ENCODE data around the gene SPPL2A.

SPPL2A gene

GRCh38 chr15:50764461-50765194, 878 bp downstream of the SPPL2A start:
- peak in 1 of 2 donors; percentile 56 for DNase-seq

GRCh38 chr15:50758712-50759205, 6.7 kb downstream of the SPPL2A start:
- no peak for DNase-seq

- no peak for DNase-seq
Observed at GRCh38 chr15:50753463-50753862, 12.0 kb downstream of the SPPL2A start.

- peak in 1 of 2 donors; percentile 39 for DNase-seq
Observed at GRCh38 chr15:50751394-50751793, 14.1 kb downstream of the SPPL2A start.

- no peak for DNase-seq
Observed at GRCh38 chr15:50750227-50750705, 15.2 kb downstream of the SPPL2A start.

GRCh38 chr15:50747523-50747922, 18.0 kb downstream of the SPPL2A start:
- no peak for DNase-seq

DNA sequence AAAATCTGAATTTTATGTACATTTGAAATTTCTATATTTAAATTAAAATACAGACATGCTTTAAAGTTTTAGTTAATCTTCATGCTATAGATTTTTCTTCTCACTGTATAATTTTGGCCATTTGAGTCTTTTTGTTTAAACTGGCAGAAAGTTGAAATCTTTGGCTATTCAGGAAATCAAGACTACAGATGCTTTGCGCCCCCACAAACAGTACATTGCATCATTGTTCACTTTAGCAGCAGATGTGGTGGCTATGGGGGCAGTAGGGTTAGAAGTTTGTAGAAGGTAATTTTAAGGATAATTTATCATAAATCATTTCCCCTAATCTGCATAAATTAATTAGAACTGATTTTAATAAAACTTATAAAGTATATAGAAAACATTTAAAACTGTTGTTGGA, 20.9 kb downstream of the SPPL2A start:
- DNase-seq = no peak

- DNase-seq = no peak
Observed at GRCh38 chr15:50740955-50741354, 24.6 kb downstream of the SPPL2A start.

DNA sequence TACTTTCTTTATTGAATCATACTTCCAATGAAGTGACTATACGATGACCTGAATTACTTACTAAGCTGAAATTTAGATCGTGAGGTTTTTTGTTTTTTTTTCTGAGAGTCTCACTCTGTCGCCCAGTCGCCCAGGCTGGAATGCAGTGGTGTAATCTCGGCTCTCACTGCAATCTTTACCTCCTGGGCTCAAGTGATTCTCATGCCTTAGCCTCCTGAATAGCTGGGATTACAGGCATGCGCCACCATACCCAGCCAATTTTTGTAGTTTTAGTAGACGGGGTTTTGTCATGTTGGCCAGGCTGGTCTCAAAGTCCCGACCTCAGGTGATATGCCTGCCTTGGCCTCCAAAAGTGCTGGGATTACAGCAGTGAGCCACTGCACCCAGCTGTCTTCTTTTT, 28.7 kb downstream of the SPPL2A start:
- DNase-seq = no peak

DNA sequence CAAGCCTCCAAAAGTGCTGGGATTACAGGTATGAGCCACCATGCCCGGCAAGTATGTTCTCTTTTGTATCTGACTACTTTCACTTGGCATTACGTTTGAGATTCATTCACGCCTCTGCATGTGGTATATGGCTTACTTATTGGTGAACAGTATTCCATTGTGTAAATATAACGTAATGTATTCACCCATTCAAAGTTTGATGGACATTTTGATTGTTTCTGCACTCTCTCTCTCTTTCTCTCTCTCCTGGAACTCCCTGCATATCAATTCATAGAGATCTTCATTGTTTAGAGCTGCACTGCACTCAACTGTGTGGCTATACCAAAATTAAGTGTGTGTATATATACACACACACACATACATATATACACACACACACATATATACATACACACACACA, 30.4 kb downstream of the SPPL2A start:
- no peak for DNase-seq

DNA sequence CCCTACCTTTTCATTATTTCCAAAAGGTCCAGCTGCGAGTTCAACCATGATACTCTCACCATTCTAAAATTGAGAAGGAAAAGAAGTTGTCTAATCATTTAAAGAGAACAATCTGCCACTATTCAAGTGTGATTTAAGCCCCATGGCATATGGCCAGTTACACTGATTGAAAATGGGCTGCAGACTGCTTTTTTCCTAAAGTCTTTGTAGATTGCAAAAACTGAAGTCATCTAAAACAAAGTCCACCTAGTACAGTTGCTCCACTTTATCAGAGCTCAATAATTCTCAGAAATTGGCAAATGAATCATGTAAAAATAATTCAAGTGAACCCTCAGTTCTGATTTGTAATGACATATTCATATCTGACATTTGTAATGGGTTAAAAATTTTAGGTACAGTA, 39.2 kb downstream of the SPPL2A start:
- no peak for DNase-seq

GRCh38 chr15:50718700-50719125, 46.8 kb downstream of the SPPL2A start:
- DNase-seq = no peak

GRCh38 chr15:50712018-50712417, 53.5 kb downstream of the SPPL2A start:
- DNase-seq = no peak

- no peak for DNase-seq
Observed at GRCh38 chr15:50710585-50710984, 54.9 kb downstream of the SPPL2A start.

DNA sequence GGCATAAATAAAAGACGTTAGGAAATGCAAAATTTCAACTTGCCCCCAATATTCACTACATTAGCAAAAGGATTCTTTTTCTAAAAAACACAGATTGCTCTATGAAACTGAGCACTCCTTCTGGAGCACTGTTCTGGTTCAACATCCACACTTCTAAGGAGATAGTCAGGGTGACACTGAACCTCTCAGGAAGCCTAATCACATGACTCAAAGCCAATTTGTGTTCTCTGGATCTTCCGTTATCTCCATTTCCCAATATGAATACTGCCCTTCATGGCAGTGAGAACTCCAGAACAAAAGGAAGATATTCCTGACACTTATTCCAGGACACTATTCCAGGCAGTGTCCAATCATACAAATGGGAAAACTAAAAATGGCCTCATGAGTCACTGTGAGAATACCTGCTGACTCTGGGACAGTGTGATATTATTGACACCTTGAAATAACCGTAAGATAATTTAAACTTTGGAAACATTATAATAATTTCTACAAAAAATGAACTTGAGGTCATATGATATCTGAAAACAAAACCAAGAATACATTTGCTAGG, 57.6 kb downstream of the SPPL2A start:
- no peak for DNase-seq

DNA sequence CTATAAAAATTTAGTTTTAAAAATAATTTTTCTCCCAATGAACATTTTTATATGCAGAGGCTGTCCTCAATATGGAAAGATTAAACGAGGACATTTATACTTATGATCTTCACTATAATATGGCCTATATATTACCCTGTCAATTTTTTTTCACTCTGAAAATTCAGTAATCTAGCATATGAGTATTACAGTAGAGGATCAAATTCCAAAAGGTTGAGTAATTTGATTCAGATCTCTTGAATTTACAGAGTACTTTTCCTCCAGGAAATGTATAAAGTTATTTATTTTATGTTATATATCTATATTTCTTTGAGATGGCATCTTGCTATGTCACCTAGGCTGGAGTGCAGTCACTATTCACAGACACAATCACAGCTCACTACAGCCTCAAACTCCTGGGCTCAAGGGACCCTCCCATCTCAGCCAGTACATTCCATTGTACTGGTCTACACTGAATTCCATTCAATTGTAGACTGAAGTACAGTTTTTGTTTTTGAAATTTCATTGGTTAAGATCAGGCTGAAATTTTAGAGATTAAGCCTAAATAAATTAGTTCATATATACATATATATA, 62.7 kb downstream of the SPPL2A start:
- no peak for DNase-seq

GRCh38 chr15:50698101-50698500, 67.4 kb downstream of the SPPL2A start:
- no peak for DNase-seq

DNA sequence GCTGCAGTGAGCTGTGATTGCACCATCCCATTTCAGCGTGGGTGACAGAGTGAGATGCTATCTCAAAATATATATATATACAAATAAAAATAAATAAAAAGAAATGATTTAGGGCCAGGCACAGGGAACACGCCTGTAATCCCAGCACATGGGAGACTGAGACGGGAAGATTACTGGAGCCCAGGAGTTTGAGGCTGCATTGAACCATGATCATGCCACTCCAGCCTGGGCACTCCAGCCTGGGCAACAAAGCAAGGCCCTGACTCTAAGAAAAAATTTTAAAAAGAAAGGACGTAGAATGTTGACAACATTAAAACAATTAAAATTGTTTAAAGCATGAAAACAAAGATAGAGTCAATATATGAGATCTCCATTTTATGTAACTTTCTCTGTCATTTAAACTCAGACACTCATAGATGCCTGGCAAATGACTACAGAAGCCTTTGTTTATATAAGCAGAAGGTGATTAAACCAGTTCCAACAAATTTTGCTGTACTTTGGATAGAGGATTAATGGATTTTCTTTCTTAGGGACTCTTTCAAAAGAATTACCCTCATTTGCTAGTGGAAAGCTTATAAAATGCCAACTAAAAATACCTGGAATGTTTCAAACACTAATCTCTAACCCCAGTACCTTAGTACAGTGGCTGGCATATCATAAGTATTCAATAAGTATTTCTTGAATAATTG, 68.3 kb downstream of the SPPL2A start:
- no peak for DNase-seq

GRCh38 chr15:50694634-50695165, 70.8 kb downstream of the SPPL2A start:
- DNase-seq = peak in 1 of 2 donors; percentile 9

DNA sequence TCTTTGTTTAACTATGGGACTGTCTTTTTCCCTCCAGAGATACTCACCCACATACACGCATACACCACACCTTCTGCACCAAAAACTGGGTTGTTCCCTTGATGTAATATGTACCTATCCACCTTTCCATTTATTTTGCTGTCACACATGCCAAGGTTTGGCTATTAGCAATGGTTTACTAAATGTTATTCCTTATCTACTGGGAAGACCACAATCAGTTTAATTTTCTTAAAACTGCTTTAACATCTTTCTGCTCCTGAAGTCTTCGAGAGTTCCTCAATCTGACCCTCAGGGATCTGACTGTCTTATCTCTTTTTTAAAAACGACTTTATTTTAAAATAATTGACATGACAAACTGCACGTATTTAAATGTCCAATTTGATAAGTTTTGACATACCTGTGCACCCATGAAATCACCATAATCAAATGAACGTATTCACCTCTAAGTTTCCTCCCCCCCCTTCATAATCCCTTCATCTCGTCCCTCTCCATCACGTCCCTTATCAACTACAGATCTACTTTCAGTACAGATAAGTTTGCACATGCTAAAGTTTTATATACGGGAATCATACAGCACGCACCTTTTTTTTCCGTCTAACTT, 78.1 kb downstream of the SPPL2A start:
- no peak for DNase-seq

DNA sequence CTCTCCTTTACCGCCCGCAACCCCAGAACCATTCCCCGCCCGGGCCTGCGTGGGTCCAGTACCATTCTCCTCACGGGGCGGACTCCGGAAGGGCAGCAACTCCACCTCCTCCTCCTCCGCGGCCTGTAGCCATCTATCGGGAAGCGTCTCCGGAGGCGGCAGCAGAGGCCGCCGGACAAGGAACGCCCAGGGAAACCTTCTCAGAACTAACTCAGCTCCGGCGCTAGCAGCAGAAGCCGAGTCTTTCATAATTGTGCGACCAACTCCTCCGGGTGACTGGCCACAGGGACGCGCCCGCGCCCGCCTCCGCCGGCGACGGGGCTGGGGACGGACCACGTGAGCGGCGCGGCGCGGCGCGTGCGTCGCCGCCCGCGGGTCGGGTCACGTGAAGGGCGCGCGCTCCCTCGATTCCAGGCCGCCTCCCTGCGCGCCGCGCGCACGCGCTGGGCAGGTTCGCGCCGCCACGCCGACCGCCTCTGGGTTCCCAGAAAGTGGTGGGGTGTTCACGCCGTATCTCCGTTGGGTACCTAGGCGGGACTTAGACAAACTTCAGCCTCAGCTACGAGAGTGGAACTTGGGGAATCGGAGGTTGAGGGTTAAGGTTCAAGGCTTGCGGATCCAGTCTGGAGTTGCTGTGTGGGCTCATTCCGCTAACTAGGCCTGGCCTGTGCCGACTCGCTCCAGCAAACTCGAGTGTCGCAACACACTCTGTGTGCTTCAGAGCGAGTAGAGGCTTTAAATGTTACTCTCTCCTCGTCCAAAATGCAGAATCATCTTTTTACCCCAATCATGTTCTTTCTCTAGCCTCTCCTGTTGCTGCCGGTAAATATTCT, 78.8 kb downstream of the SPPL2A start, which contains the start of gene TRPM7:
Gene TRPM7, minus strand, starts transcription at position 329 of the 833 bp plus-strand sequence. Its CDS starts 264 bp downstream, at position 65.
- DNase-seq = peak; percentile 85 to 88

All from CD4-positive, alpha-beta T cell treated with Interleukin-4 for 1 hour (primary cell).